ENCODE data around the gene DNAH6. TPM values are rescaled to one million over a fixed set of nuclear protein-coding genes. Genes with fewer than 3 reads are reported as not detected.

The DNAH6 gene
- total RNA-seq, 4 donors from 2014 or later = 0.06 to 0.38 (median 0.13) TPM; not detected in 1

GRCh38 chr2:84697895-84698294, 181.6 kb downstream of the DNAH6 start:
- no peaks in the 10 kb centered on the region for H3K36me3 ChIP-seq
- WGBS, 2 donors = 61 to 71% methylated on average over 2 of the region's 2 CpGs
- DNase-seq = no peak
- no peaks in the 10 kb centered on the region for H3K9me3 ChIP-seq
- no peaks in the 10 kb centered on the region for H3K4me1 ChIP-seq
- no peak overlapping the region for H3K27ac ChIP-seq
- H3K27me3 ChIP-seq = no peaks in the 10 kb centered on the region
- TF ChIP-seq CTCF (IDR thresholded peaks at IDR 0.05) (no peak), POLR2A (IDR thresholded peaks at IDR 0.05) (no peak)
- no peak overlapping the region for H3K4me3 ChIP-seq
- intact Hi-C loops (cut with DNase I) = no loop called here

GRCh38 chr2:84700006-84700405, 183.7 kb downstream of the DNAH6 start:
- no peaks in the 10 kb centered on the region for H3K27me3 ChIP-seq
- WGBS, 2 donors = 81 to 83% methylated on average over 3 of the region's 3 CpGs
- H3K27ac ChIP-seq = no peak overlapping the region
- intact Hi-C loops (cut with DNase I) = no loop called here
- H3K4me3 ChIP-seq = no peak overlapping the region
- no peaks in the 10 kb centered on the region for H3K9me3 ChIP-seq
- H3K4me1 ChIP-seq = no peaks in the 10 kb centered on the region
- DNase-seq = no peak
- TF ChIP-seq POLR2A (IDR thresholded peaks at IDR 0.05) (no peak), CTCF (IDR thresholded peaks at IDR 0.05) (no peak)
- no peaks in the 10 kb centered on the region for H3K36me3 ChIP-seq

GRCh38 chr2:84701880-84702279, 185.6 kb downstream of the DNAH6 start:
- H3K4me3 ChIP-seq = no peak overlapping the region
- TF ChIP-seq POLR2A (IDR thresholded peaks at IDR 0.05) (no peak), CTCF (IDR thresholded peaks at IDR 0.05) (no peak)
- H3K27ac ChIP-seq = no peak overlapping the region
- no peaks in the 10 kb centered on the region for H3K4me1 ChIP-seq
- no peaks in the 10 kb centered on the region for H3K36me3 ChIP-seq
- DNase-seq = no peak
- intact Hi-C loops (cut with DNase I) = no loop called here
- H3K9me3 ChIP-seq = no peaks in the 10 kb centered on the region
- WGBS, 2 donors = 25 to 50% methylated on average over 1 of the region's 1 CpG
- no peaks in the 10 kb centered on the region for H3K27me3 ChIP-seq

GRCh38 chr2:84702941-84703340, 186.6 kb downstream of the DNAH6 start:
- Histone ChIP-seq H3K4me3 (no peak overlapping the region), H3K36me3 (no peaks in the 10 kb centered on the region), H3K27ac (no peak overlapping the region), H3K9me3 (no peaks in the 10 kb centered on the region), H3K27me3 (no peaks in the 10 kb centered on the region), H3K4me1 (no peaks in the 10 kb centered on the region)
- intact Hi-C loops (cut with DNase I) = no loop called here
- no peak for DNase-seq
- WGBS, 2 donors = 90 to 92% methylated on average over 2 to 3 of the region's 3 CpGs
- no peak for TF ChIP-seq POLR2A (IDR thresholded peaks at IDR 0.05)
- TF ChIP-seq CTCF (IDR thresholded peaks at IDR 0.05) = no peak

- intact Hi-C loops (cut with DNase I) = no loop called here
- 80% methylated on average over 2 of the region's 2 CpGs for WGBS, 2 donors
Measured at GRCh38 chr2:84703831-84704230, 187.5 kb downstream of the DNAH6 start.

More at GRCh38 chr2:84703831-84704230, 187.5 kb downstream of the DNAH6 start:
- no peaks in the 10 kb centered on the region for H3K4me1 ChIP-seq
- no peak overlapping the region for H3K4me3 ChIP-seq
- H3K27me3 ChIP-seq = no peaks in the 10 kb centered on the region
- DNase-seq = no peak
- TF ChIP-seq POLR2A (IDR thresholded peaks at IDR 0.05) (no peak), CTCF (IDR thresholded peaks at IDR 0.05) (no peak)
- H3K27ac ChIP-seq = no peak overlapping the region
- H3K9me3 ChIP-seq = no peaks in the 10 kb centered on the region
- H3K36me3 ChIP-seq = no peaks in the 10 kb centered on the region

Data from esophagus squamous epithelium (tissue), 5 donors.